HEK293 (cell line): ENCODE results near the gene CADM1.

ENCODE experiments used
- CTCF ChIA-PET: fragments of 350-600 bp; formaldehyde crosslinking; extraction: SDS; loops from one replicate; lab custom pipeline; 2021; ENCODE audit warnings: antibody characterized with exemption; lab: Yijun Ruan, JAX
- POLR2A ChIA-PET: fragments of 300-600 bp; formaldehyde crosslinking; extraction: SDS; loops from one replicate; lab custom pipeline; 2020; ENCODE audit warnings: antibody characterized with exemption, inconsistent platforms; lab: Yijun Ruan, JAX
- H3K27ac ChIP-seq: fragments of 200-500 bp; sonication (Bioruptor generic); 2 replicates; pipeline ENCODE4 v1.5.1; 2014; ENCODE audit warnings: low read depth, low read length, control low read depth, inconsistent platforms; ENCODE audit errors: extremely low read depth
- H3K36me3 ChIP-seq, 2 experiments: fragments of 200-500 bp in 1 of 2; sonication (Bioruptor generic) in 1 of 2; 1 replicate in 1 of 2; 2 replicates in 1 of 2; pipeline ENCODE4 v1.5.1; 2014 to 2017; ENCODE audit warnings: inconsistent platforms in 2 of 2, low read length in 2 of 2; ENCODE audit not compliant: control insufficient read depth in 2 of 2, insufficient read depth in 1 of 2
- H3K4me1 ChIP-seq: fragments of 200-500 bp; sonication (Bioruptor generic); 2 replicates; pipeline ENCODE4 v1.5.1; 2014; ENCODE audit warnings: mild to moderate bottlenecking, low read length, inconsistent platforms; ENCODE audit not compliant: control insufficient read depth, insufficient read depth
- H3K4me3 ChIP-seq: 2 replicates; pipeline ENCODE4 v1.5.1; 2011; ENCODE audit warnings: low read depth, mild to moderate bottlenecking, control low read depth, low read length, moderate library complexity
- H3K9me3 ChIP-seq: fragments of 200-500 bp; sonication (Bioruptor generic); 2 replicates; pipeline ENCODE4 v1.5.1; 2014; ENCODE audit warnings: low read depth, low read length, inconsistent platforms; ENCODE audit not compliant: control insufficient read depth, insufficient read depth
- PRDM4 ChIP-seq: fragments of 450-650 bp; formaldehyde crosslinking; IDR thresholded peaks from 2 replicates; pipeline ENCODE4 v1.5.1; 2017; ENCODE audit warnings: missing biosample characterization, missing genetic modification characterization
- SALL2 ChIP-seq: fragments of 450-650 bp; formaldehyde crosslinking; IDR thresholded peaks from 2 replicates; pipeline ENCODE4 v1.5.0; 2017; ENCODE audit warnings: missing biosample characterization, mild to moderate bottlenecking, missing genetic modification characterization, borderline replicate concordance
- SETDB1 ChIP-seq: IDR thresholded peaks from one replicate; pipeline ENCODE4 v1.6.1; 2017; ENCODE audit warnings: mild to moderate bottlenecking, low read length, moderate library complexity, mixed read lengths; ENCODE audit not compliant: insufficient read length
- WT1 ChIP-seq: fragments of 450-650 bp; formaldehyde crosslinking; IDR thresholded peaks from 2 replicates; pipeline ENCODE4 v1.5.1; 2016; ENCODE audit warnings: missing biosample characterization, missing genetic modification characterization
- ZBTB7A ChIP-seq: fragments of 450-650 bp; formaldehyde crosslinking; IDR thresholded peaks from 2 replicates; pipeline ENCODE4 v1.5.1; 2016; ENCODE audit warnings: low read depth, missing biosample characterization, missing genetic modification characterization
- ZNF10 ChIP-seq: fragments of 450-650 bp; formaldehyde crosslinking; IDR thresholded peaks from 2 replicates; pipeline ENCODE4 v1.5.1; 2017; ENCODE audit warnings: missing biosample characterization, missing genetic modification characterization
- ZNF112 ChIP-seq: fragments of 450-650 bp; formaldehyde crosslinking; IDR thresholded peaks from 2 replicates; pipeline ENCODE4 v1.5.0; 2017; ENCODE audit warnings: missing biosample characterization, missing genetic modification characterization
- ZNF174 ChIP-seq: fragments of 450-650 bp; formaldehyde crosslinking; IDR thresholded peaks from 2 replicates; pipeline ENCODE4 v1.5.0; 2017; ENCODE audit warnings: missing biosample characterization, mild to moderate bottlenecking, missing genetic modification characterization
- ZNF2 ChIP-seq: fragments of 450-650 bp; formaldehyde crosslinking; IDR thresholded peaks from 2 replicates; pipeline ENCODE4 v1.5.1; 2016; ENCODE audit warnings: missing biosample characterization, missing genetic modification characterization
- ZNF280D ChIP-seq: fragments of 450-650 bp; formaldehyde crosslinking; IDR thresholded peaks from 2 replicates; pipeline ENCODE4 v1.5.1; 2016; ENCODE audit warnings: missing biosample characterization, missing genetic modification characterization
- ZNF292 ChIP-seq: fragments of 450-650 bp; formaldehyde crosslinking; IDR thresholded peaks from 2 replicates; pipeline ENCODE4 v1.5.1; 2016; ENCODE audit warnings: low read depth, missing biosample characterization, missing genetic modification characterization, borderline replicate concordance
- ZNF362 ChIP-seq: fragments of 450-650 bp; formaldehyde crosslinking; IDR thresholded peaks from 2 replicates; pipeline ENCODE4 v1.5.1; 2016; ENCODE audit warnings: missing biosample characterization, missing genetic modification characterization
- ZNF391 ChIP-seq: fragments of 450-650 bp; formaldehyde crosslinking; IDR thresholded peaks from 2 replicates; pipeline ENCODE4 v1.5.1; 2016; ENCODE audit warnings: low read depth, missing biosample characterization, missing genetic modification characterization, borderline replicate concordance
- ZNF394 ChIP-seq: fragments of 450-650 bp; formaldehyde crosslinking; IDR thresholded peaks from 2 replicates; pipeline ENCODE4 v1.5.1; 2016; ENCODE audit warnings: missing biosample characterization, missing genetic modification characterization, mild to moderate bottlenecking, moderate library complexity, borderline replicate concordance
- ZNF404 ChIP-seq: fragments of 450-650 bp; formaldehyde crosslinking; IDR thresholded peaks from 2 replicates; pipeline ENCODE4 v1.5.1; 2017; ENCODE audit warnings: missing biosample characterization, missing genetic modification characterization
- ZNF513 ChIP-seq: fragments of 450-650 bp; IDR thresholded peaks from 2 replicates; pipeline ENCODE4 v1.5.1; 2018; ENCODE audit warnings: missing biosample characterization, missing genetic modification characterization
- ZNF585B ChIP-seq: fragments of 450-650 bp; formaldehyde crosslinking; IDR thresholded peaks from 2 replicates; pipeline ENCODE4 v1.5.1; 2016; ENCODE audit warnings: missing biosample characterization, missing genetic modification characterization
- ZNF692 ChIP-seq: fragments of 450-650 bp; formaldehyde crosslinking; IDR thresholded peaks from 2 replicates; pipeline ENCODE4 v1.5.1; 2016; ENCODE audit warnings: missing biosample characterization, missing genetic modification characterization
- ZNF747 ChIP-seq: fragments of 450-650 bp; formaldehyde crosslinking; IDR thresholded peaks from 2 replicates; pipeline ENCODE4 v1.5.1; 2016; ENCODE audit warnings: missing biosample characterization, missing genetic modification characterization
- TF ChIP-seq, protein P1 (sequence below): IDR thresholded peaks from 2 replicates; pipeline ENCODE4 v1.6.1; 2011; ENCODE audit warnings: mild to moderate bottlenecking, low read depth, low read length, borderline replicate concordance
- TF ChIP-seq, protein P2 (sequence below): fragments of 450-650 bp; formaldehyde crosslinking; IDR thresholded peaks from 2 replicates; pipeline ENCODE4 v1.5.1; 2016; ENCODE audit warnings: missing biosample characterization, missing genetic modification characterization
- TF ChIP-seq, protein P3 (sequence below): fragments of 450-650 bp; formaldehyde crosslinking; IDR thresholded peaks from 2 replicates; pipeline ENCODE4 v1.5.1; 2016; ENCODE audit warnings: missing biosample characterization, missing genetic modification characterization, borderline replicate concordance

Gene CADM1

GRCh38 chr11:115220423-115220822 lies 283.8 kb downstream of the CADM1 start:
- no peak overlapping the region for H3K4me3 ChIP-seq
- H3K36me3 ChIP-seq = peaks cover 0 to 46% of the 10 kb centered on the region in 2 experiments; a peak in 1 of 3 replicates
- H3K9me3 ChIP-seq = no peaks in the 10 kb centered on the region
- H3K4me1 ChIP-seq = peaks cover 3% of the 10 kb centered on the region; the same call in 1 of the 2 replicates
- H3K27ac ChIP-seq = no peak overlapping the region
- POLR2A ChIA-PET = no interaction called here
- CTCF ChIA-PET = interaction anchor here (0.7 kb wide), 1 partner anchor 31 kb away, joined by 3 read pairs; no protein-coding TSS in a partner anchor
- TF ChIP-seq, protein P1, sequence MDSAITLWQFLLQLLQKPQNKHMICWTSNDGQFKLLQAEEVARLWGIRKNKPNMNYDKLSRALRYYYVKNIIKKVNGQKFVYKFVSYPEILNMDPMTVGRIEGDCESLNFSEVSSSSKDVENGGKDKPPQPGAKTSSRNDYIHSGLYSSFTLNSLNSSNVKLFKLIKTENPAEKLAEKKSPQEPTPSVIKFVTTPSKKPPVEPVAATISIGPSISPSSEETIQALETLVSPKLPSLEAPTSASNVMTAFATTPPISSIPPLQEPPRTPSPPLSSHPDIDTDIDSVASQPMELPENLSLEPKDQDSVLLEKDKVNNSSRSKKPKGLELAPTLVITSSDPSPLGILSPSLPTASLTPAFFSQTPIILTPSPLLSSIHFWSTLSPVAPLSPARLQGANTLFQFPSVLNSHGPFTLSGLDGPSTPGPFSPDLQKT = no peak
- TF ChIP-seq ZNF292 (tag by site-specific recombination) (no peak), ZNF174 (tag by site-specific recombination) (no peak), WT1 (tag by site-specific recombination) (no peak), ZNF692 (no peak), ZNF391 (tag by site-specific recombination) (no peak), ZNF112 (tag by site-specific recombination) (no peak), ZNF585B (tag by site-specific recombination) (no peak), ZNF280D (tag by site-specific recombination) (no peak), SALL2 (tag by site-specific recombination) (no peak), ZNF394 (tag by site-specific recombination) (no peak), ZNF747 (tag by site-specific recombination) (no peak), ZNF10 (tag by site-specific recombination) (no peak), ZBTB7A (tag by site-specific recombination) (no peak), ZNF2 (tag by site-specific recombination) (no peak), ZNF404 (tag by site-specific recombination) (no peak), SETDB1 (no peak)
- TF ChIP-seq, protein P2, sequence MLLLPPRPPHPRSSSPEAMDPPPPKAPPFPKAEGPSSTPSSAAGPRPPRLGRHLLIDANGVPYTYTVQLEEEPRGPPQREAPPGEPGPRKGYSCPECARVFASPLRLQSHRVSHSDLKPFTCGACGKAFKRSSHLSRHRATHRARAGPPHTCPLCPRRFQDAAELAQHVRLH (tag by site-specific recombination) = no peak

- Histone ChIP-seq H3K9me3 (no peaks in the 10 kb centered on the region), H3K27ac (no peak overlapping the region), H3K4me3 (no peak overlapping the region), H3K4me1 (peaks cover 3% of the 10 kb centered on the region; the same call in 1 of the 2 replicates), H3K36me3 (peaks cover 0 to 53% of the 10 kb centered on the region in 2 experiments; a peak in 1 of 3 replicates)
- ChIA-PET POLR2A (no interaction called here), CTCF (interaction anchor here (0.8 kb wide), 1 partner anchor 1281 kb away, joined by 4 read pairs; no protein-coding TSS in a partner anchor)
- TF ChIP-seq ZBTB7A (tag by site-specific recombination) = no peak
- no peak for TF ChIP-seq ZNF362 (tag by site-specific recombination)
- TF ChIP-seq ZNF174 (tag by site-specific recombination) = no peak
- no peak for TF ChIP-seq ZNF513
- no peak for TF ChIP-seq PRDM4
- TF ChIP-seq, protein P3, sequence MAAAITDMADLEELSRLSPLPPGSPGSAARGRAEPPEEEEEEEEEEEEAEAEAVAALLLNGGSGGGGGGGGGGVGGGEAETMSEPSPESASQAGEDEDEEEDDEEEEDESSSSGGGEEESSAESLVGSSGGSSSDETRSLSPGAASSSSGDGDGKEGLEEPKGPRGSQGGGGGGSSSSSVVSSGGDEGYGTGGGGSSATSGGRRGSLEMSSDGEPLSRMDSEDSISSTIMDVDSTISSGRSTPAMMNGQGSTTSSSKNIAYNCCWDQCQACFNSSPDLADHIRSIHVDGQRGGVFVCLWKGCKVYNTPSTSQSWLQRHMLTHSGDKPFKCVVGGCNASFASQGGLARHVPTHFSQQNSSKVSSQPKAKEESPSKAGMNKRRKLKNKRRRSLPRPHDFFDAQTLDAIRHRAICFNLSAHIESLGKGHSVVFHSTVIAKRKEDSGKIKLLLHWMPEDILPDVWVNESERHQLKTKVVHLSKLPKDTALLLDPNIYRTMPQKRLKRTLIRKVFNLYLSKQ (tag by site-specific recombination) = no peak
Observed at GRCh38 chr11:115219376-115219775, 284.8 kb downstream of the CADM1 start.
